H1 (cell line): ENCODE measurements around the gene BMX. TPM values are rescaled to one million over a fixed set of nuclear protein-coding genes. Genes with fewer than 3 reads are reported as not detected.

ENCODE experiments used
- CTCF ChIA-PET: fragments of 300-600 bp; sonication (Branson Sonifier 250); formaldehyde crosslinking; loops from one replicate; lab custom pipeline; 2021; ENCODE audit not compliant: partially characterized antibody; lab: Charles Lee
- POLR2A ChIA-PET: fragments of 300-600 bp; sonication (Branson Sonifier 250); formaldehyde crosslinking; loops from one replicate; lab custom pipeline; 2021; ENCODE audit warnings: inconsistent platforms; ENCODE audit not compliant: partially characterized antibody; lab: Charles Lee
- DNase-seq, 2 experiments: peaks; one replicate each; pipeline versions ENCODE4 v3.0.0 to v3.0.0-alpha.2; 2010 to 2022; ENCODE audit warnings: low spot score in 2 of 2, low read depth in 1 of 2, mixed read lengths in 1 of 2
- FAIRE-seq: peaks from 2 replicates; lab custom pipeline; 2011; peaks lifted over from hg19 to GRCh38; lab: Jason Lieb, UNC
- H2AFZ ChIP-seq: 2 replicates; pipeline ENCODE4 v1.8.1; 2012; ENCODE audit warnings: low read length, inconsistent platforms
- H2AK5ac ChIP-seq: 2 replicates; pipeline ENCODE4 v1.6.1; 2013; ENCODE audit warnings: low read depth, low read length
- H2BK120ac ChIP-seq: replicated peaks from 2 replicates; pipeline ENCODE3; 2013; ENCODE audit warnings: low read depth, low read length, inconsistent platforms
- H2BK12ac ChIP-seq: 2 replicates; pipeline ENCODE4 v1.6.1; 2013; ENCODE audit warnings: low read depth, low read length
- H2BK15ac ChIP-seq: 2 replicates; pipeline ENCODE4 v1.6.1; 2013; ENCODE audit warnings: low read length
- H2BK20ac ChIP-seq: 2 replicates; pipeline ENCODE4 v1.6.1; 2013; ENCODE audit warnings: low read length
- H2BK5ac ChIP-seq: 2 replicates; pipeline ENCODE4 v1.6.1; 2013; ENCODE audit warnings: low read depth, low read length
- H3K14ac ChIP-seq: 2 replicates; pipeline ENCODE4 v1.6.1; 2013; ENCODE audit warnings: inconsistent platforms; ENCODE audit not compliant: insufficient read length
- H3K18ac ChIP-seq: 2 replicates; pipeline ENCODE4 v1.6.1; 2013; ENCODE audit warnings: low read length; ENCODE audit errors: extremely low read depth
- H3K23ac ChIP-seq: 2 replicates; pipeline ENCODE4 v1.6.1; 2013; ENCODE audit warnings: inconsistent platforms; ENCODE audit not compliant: insufficient read length
- H3K23me2 ChIP-seq: 2 replicates; pipeline ENCODE4 v1.6.1; 2013; ENCODE audit warnings: low read depth, low read length
- H3K27ac ChIP-seq: 2 replicates; pipeline ENCODE4 v1.6.1; 2011; ENCODE audit warnings: low read depth, low read length, inconsistent platforms
- H3K27me3 ChIP-seq, 4 experiments: replicated peaks in 1 of 4; 1 replicate in 1 of 4; 2 replicates in 3 of 4; pipeline versions ENCODE4 v1.6.1 to v1.8.1; 2011 to 2013; ENCODE audit warnings: low read length in 3 of 4, mild to moderate bottlenecking in 3 of 4, inconsistent platforms in 2 of 4, mixed read lengths in 2 of 4, moderate library complexity in 1 of 4; ENCODE audit not compliant: control insufficient read depth in 3 of 4, insufficient read depth in 3 of 4; ENCODE audit errors: extremely low read depth in 1 of 4
- H3K36me3 ChIP-seq, 4 experiments: 2 replicates each; pipeline versions ENCODE4 v1.6.1 to v1.8.1; 2011 to 2013; ENCODE audit warnings: mild to moderate bottlenecking in 4 of 4, low read length in 3 of 4, moderate library complexity in 2 of 4, control low read depth in 1 of 4, inconsistent platforms in 1 of 4; ENCODE audit not compliant: insufficient read depth in 4 of 4, control insufficient read depth in 2 of 4
- H3K4ac ChIP-seq: replicated peaks from 2 replicates; pipeline ENCODE3; 2013; ENCODE audit warnings: low read length, low read depth, mixed read lengths, inconsistent platforms; ENCODE audit not compliant: insufficient read length
- H3K4me1 ChIP-seq, 4 experiments: replicated peaks in 1 of 4; 1 replicate in 1 of 4; 2 replicates in 3 of 4; pipeline versions ENCODE4 v1.6.1 to v1.8.1; 2011 to 2013; ENCODE audit warnings: low read length in 3 of 4, inconsistent platforms in 2 of 4, mixed read lengths in 1 of 4; ENCODE audit not compliant: insufficient read depth in 4 of 4, control insufficient read depth in 3 of 4
- H3K4me2 ChIP-seq, 2 experiments: 2 replicates each; pipeline versions ENCODE4 v1.6.1 to v1.8.1; 2011 to 2013; ENCODE audit warnings: low read depth in 2 of 2, low read length in 2 of 2, control low read depth in 1 of 2, inconsistent platforms in 1 of 2, mild to moderate bottlenecking in 1 of 2; ENCODE audit not compliant: insufficient read depth in 1 of 2
- H3K4me3 ChIP-seq, 4 experiments: fragments of 200-600, 300-600 bp in 1 of 4; sonication (generic), shearing (Covaris generic), sonication (Bioruptor Twin) in 1 of 4; 2 replicates each; pipeline versions ENCODE4 v1.5.1 to v1.8.1; 2011 to 2016; ENCODE audit warnings: low read length in 4 of 4, low read depth in 3 of 4, control low read depth in 2 of 4, inconsistent platforms in 2 of 4, mild to moderate bottlenecking in 2 of 4, mixed read lengths in 1 of 4, moderate library complexity in 1 of 4; ENCODE audit not compliant: insufficient read depth in 2 of 4; ENCODE audit errors: extremely low read depth in 1 of 4
- H3K56ac ChIP-seq: replicated peaks from 2 replicates; pipeline ENCODE3; 2013; ENCODE audit warnings: low read depth, mild to moderate bottlenecking, mixed read lengths, low read length, inconsistent platforms; ENCODE audit not compliant: insufficient read length
- H3K79me1 ChIP-seq: 2 replicates; pipeline ENCODE4 v1.6.1; 2013; ENCODE audit warnings: low read depth, low read length, control low read depth
- H3K79me2 ChIP-seq, 2 experiments: 2 replicates each; pipeline versions ENCODE4 v1.6.1 to v1.8.1; 2012 to 2013; ENCODE audit warnings: low read length in 2 of 2, mild to moderate bottlenecking in 2 of 2, inconsistent platforms in 1 of 2; ENCODE audit not compliant: insufficient read depth in 2 of 2, control insufficient read depth in 1 of 2
- H3K9ac ChIP-seq, 4 experiments: replicated peaks in 1 of 4; 1 replicate in 1 of 4; 2 replicates in 3 of 4; pipeline versions ENCODE4 v1.6.1 to v1.8.1; 2011 to 2013; ENCODE audit warnings: low read depth in 3 of 4, low read length in 3 of 4, control low read depth in 2 of 4, mild to moderate bottlenecking in 2 of 4, moderate library complexity in 2 of 4, inconsistent platforms in 1 of 4; ENCODE audit errors: extremely low read depth in 1 of 4
- H3K9me3 ChIP-seq, 2 experiments: 2 replicates each; pipeline versions ENCODE4 v1.6.1 to v1.8.1; 2012 to 2013; ENCODE audit warnings: mild to moderate bottlenecking in 2 of 2, moderate library complexity in 2 of 2, control low read depth in 1 of 2, inconsistent platforms in 1 of 2, low read depth in 1 of 2, low read length in 1 of 2, mixed read lengths in 1 of 2; ENCODE audit not compliant: insufficient read depth in 2 of 2
- H4K20me1 ChIP-seq, 2 experiments: replicated peaks in 1 of 2; 2 replicates each; pipeline versions ENCODE3 to v1.8.1; 2011 to 2013; ENCODE audit warnings: inconsistent platforms in 2 of 2, low read length in 2 of 2, mild to moderate bottlenecking in 1 of 2; ENCODE audit not compliant: insufficient read depth in 2 of 2, control insufficient read depth in 1 of 2
- H4K5ac ChIP-seq: 2 replicates; pipeline ENCODE4 v1.6.1; 2013; ENCODE audit warnings: low read length, low read depth, mixed read lengths, inconsistent platforms; ENCODE audit not compliant: insufficient read length
- H4K8ac ChIP-seq: 2 replicates; pipeline ENCODE4 v1.8.0; 2013; ENCODE audit warnings: mild to moderate bottlenecking, moderate library complexity, low read length, inconsistent platforms; ENCODE audit not compliant: insufficient read depth; ENCODE audit errors: extremely low read depth
- H4K91ac ChIP-seq: replicated peaks from 2 replicates; pipeline ENCODE3; 2013; ENCODE audit warnings: low read length, mixed read lengths, inconsistent platforms; ENCODE audit not compliant: insufficient read length
- BACH1 ChIP-seq: IDR thresholded peaks from 2 replicates; pipeline ENCODE4 v1.6.1; 2012; ENCODE audit warnings: low read length, improper control_type of control experiment
- CBX8 ChIP-seq: fragments of 300-800, 300-1000 bp; sonication (generic); IDR thresholded peaks from 2 replicates; pipeline ENCODE4 v1.7.1; 2016; ENCODE audit warnings: low read depth, low read length, borderline replicate concordance
- NRF1 ChIP-seq: IDR thresholded peaks from 2 replicates; pipeline ENCODE4 v1.6.1; 2011; ENCODE audit warnings: mild to moderate bottlenecking, low read depth, low read length, improper control_type of control experiment
- PHF8 ChIP-seq: fragments of 200-600 bp; sonication (generic); conservative IDR thresholded peaks from 2 replicates; pipeline ENCODE4 v1.7.1; 2012; ENCODE audit warnings: low read depth, mild to moderate bottlenecking, inconsistent platforms, low read length, moderate library complexity
- POLR2A ChIP-seq, 2 experiments: IDR thresholded peaks; 1 replicate in 1 of 2; 2 replicates in 1 of 2; pipeline ENCODE4 v1.6.1; 2011; ENCODE audit warnings: low read depth in 2 of 2, low read length in 2 of 2, mild to moderate bottlenecking in 2 of 2; ENCODE audit errors: control extremely low read depth in 1 of 2
- RBBP5 ChIP-seq: IDR thresholded peaks from 2 replicates; pipeline ENCODE4 v1.7.1; 2012; ENCODE audit warnings: low read depth, mild to moderate bottlenecking, inconsistent platforms, low read length, moderate library complexity, borderline replicate concordance
- SAP30 ChIP-seq: fragments of 300-600 bp; sonication (generic); IDR thresholded peaks from 2 replicates; pipeline ENCODE4 v1.7.1; 2012; ENCODE audit warnings: low read length, moderate library complexity, mild to moderate bottlenecking, inconsistent platforms; ENCODE audit not compliant: insufficient read depth, insufficient replicate concordance
- SIRT6 ChIP-seq: IDR thresholded peaks from one replicate; pipeline ENCODE4 v1.7.1; 2012; ENCODE audit warnings: low read length, inconsistent platforms
- SIX5 ChIP-seq: IDR thresholded peaks from 2 replicates; pipeline ENCODE4 v1.6.1; 2011; ENCODE audit warnings: mild to moderate bottlenecking, low read depth, low read length
- TCF12 ChIP-seq: IDR thresholded peaks from 2 replicates; pipeline ENCODE4 v1.6.1; 2011; ENCODE audit warnings: low read depth, mild to moderate bottlenecking, low read length
- TEAD4 ChIP-seq: IDR thresholded peaks from 2 replicates; pipeline ENCODE4 v1.6.1; 2012; ENCODE audit warnings: low read depth, low read length, inconsistent platforms, mixed read lengths
- polyA plus RNA-seq, 7 experiments: library from polyadenylated mRNA; depleted of rRNA in 3 of 7; stranded (reverse) in 5 of 7; unstranded in 2 of 7; fragments of >200 nt in 5 of 7; fragments of 200-250 nt in 2 of 7; gene quantifications; 1 replicate in 5 of 7; 2 replicates in 1 of 7; 4 replicates in 1 of 7; pipeline versions ENCODE4 v1.2.1 to v1.2.3, GENCODE V29; 2011 to 2013; ENCODE audit warnings: missing spikeins in 2 of 7, mixed read lengths in 2 of 7
- total RNA-seq: library from RNA; stranded (reverse); fragmentation: NEBNext Ultra II Directional; extraction: Animal tissue kit (Norgen Biotek cat#: 25700); gene quantifications from 2 replicates; pipeline ENCODE4 v1.2.1, GENCODE V29; 2021
- TF ChIP-seq, protein P1 (sequence below), 3 experiments: IDR thresholded peaks; 1 replicate in 2 of 3; 2 replicates in 1 of 3; pipeline versions ENCODE4 v1.5.1 to v1.6.1; 2011; ENCODE audit warnings: low read length in 3 of 3, mild to moderate bottlenecking in 3 of 3, inconsistent platforms in 2 of 3, low read depth in 1 of 3, moderate library complexity in 1 of 3; ENCODE audit not compliant: insufficient read depth in 1 of 3; ENCODE audit errors: control extremely low read depth in 1 of 3

BMX gene
- total and polyA plus RNA-seq, 2 of the 8 experiments (the other 6 are each of a cell fraction or from before 2014, with no cell fraction given): not detected

DNA sequence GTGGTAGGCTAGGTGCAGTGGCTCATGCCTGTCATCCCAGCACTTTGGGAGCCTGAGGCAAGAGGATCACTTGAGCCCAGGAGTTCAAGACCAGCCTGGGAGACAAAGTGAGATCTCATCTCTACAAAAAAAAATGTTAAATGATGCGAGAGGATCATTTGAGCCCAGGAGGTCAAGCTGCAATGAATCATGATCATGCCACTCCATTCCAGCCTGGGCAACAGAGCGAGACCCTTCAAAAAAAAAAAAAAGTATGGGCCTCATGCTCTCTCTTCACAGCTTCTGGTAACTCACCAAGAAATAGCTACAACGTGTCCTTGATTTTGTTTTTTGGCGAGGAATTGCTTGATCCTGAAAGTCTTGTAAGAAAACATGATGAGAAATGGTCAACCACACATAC, 98.9 kb downstream of the BMX start (continued):
- TF ChIP-seq SIX5: no peak

DNA sequence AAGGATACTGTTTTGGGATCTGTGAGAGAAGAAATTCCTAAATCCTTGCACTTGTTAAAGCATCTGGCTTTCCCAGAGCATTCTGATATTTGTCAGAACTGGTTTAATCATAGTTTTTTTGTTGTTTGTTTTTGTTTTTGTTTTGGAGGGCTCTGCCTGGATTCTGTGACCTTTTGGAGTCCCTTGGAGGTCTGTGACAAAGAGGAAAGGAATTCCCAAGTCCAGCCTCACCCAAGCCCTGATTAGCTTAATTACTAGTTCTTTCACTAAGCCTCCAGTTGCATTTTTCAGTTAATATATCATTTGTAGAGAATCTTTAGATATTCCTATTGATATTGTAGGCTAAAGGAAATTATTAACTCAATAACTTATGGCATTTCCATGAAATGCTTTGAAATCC, 99.4 kb downstream of the BMX start:
- ChIA-PET CTCF (interaction anchor here (1.0 kb wide), 1 partner anchor 48 kb away, joined by 3 read pairs; no protein-coding TSS in a partner anchor), POLR2A (interaction anchor here (0.9 kb wide), 1 partner anchor 1187 kb away, joined by 3 read pairs; no protein-coding TSS in a partner anchor)
- DNase-seq (no peak), FAIRE-seq (no peak)
- H3K23ac ChIP-seq: no peak overlapping the region
- no peaks in the 10 kb centered on the region for H3K9me3 ChIP-seq
- H3K27ac ChIP-seq: no peak overlapping the region
- no peak overlapping the region for H3K4ac ChIP-seq
- H2BK5ac ChIP-seq: no peak overlapping the region
- no peaks in the 10 kb centered on the region for H3K79me1 ChIP-seq
- H2BK12ac ChIP-seq: no peak overlapping the region
- H3K18ac ChIP-seq: no peak overlapping the region
- no peak overlapping the region for H2BK15ac ChIP-seq
- H3K36me3 ChIP-seq: no peaks in the 10 kb centered on the region
- no peak overlapping the region for H2BK120ac ChIP-seq
- H3K4me1 ChIP-seq: no peaks in the 10 kb centered on the region
- H2AFZ ChIP-seq: no peak overlapping the region
- H4K20me1 ChIP-seq: no peaks in the 10 kb centered on the region
- no peaks in the 10 kb centered on the region for H3K27me3 ChIP-seq
- no peak overlapping the region for H2AK5ac ChIP-seq
- no peak overlapping the region for H4K91ac ChIP-seq
- H4K8ac ChIP-seq: no peak overlapping the region
- H3K4me2 ChIP-seq: no peak overlapping the region
- no peak overlapping the region for H3K56ac ChIP-seq
- H3K23me2 ChIP-seq: no peaks in the 10 kb centered on the region
- no peak overlapping the region for H2BK20ac ChIP-seq
- no peak overlapping the region for H4K5ac ChIP-seq
- H3K14ac ChIP-seq: no peak overlapping the region
- no peaks in the 10 kb centered on the region for H3K79me2 ChIP-seq
- H3K4me3 ChIP-seq: no peak overlapping the region
- no peak overlapping the region for H3K9ac ChIP-seq
- TF ChIP-seq NRF1: no peak
- TF ChIP-seq SAP30: no peak
- no peak for TF ChIP-seq SIRT6
- no peak for TF ChIP-seq BACH1
- TF ChIP-seq, protein P1, sequence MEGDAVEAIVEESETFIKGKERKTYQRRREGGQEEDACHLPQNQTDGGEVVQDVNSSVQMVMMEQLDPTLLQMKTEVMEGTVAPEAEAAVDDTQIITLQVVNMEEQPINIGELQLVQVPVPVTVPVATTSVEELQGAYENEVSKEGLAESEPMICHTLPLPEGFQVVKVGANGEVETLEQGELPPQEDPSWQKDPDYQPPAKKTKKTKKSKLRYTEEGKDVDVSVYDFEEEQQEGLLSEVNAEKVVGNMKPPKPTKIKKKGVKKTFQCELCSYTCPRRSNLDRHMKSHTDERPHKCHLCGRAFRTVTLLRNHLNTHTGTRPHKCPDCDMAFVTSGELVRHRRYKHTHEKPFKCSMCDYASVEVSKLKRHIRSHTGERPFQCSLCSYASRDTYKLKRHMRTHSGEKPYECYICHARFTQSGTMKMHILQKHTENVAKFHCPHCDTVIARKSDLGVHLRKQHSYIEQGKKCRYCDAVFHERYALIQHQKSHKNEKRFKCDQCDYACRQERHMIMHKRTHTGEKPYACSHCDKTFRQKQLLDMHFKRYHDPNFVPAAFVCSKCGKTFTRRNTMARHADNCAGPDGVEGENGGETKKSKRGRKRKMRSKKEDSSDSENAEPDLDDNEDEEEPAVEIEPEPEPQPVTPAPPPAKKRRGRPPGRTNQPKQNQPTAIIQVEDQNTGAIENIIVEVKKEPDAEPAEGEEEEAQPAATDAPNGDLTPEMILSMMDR (IDR thresholded peaks at IDR 0.05; ENCODE audit: control extremely low read depth in 1 of 3, insufficient read depth in 1 of 3, low read depth in 1 of 3, low read length in 3 of 3): no peak
- TF ChIP-seq TCF12: no peak
- no peak for TF ChIP-seq CBX8
- TF ChIP-seq RBBP5: no peak
- TF ChIP-seq POLR2A (IDR thresholded peaks at IDR 0.05; ENCODE audit: control extremely low read depth in 1 of 2, low read depth in 2 of 2, low read length in 2 of 2): no peak
- no peak for TF ChIP-seq PHF8
- TF ChIP-seq TEAD4: no peak
